Measurements from ENCODE around the gene CRY2.
"Not testable (repeated sequence)": the region's sequence is repeated elsewhere in the genome, so short reads cannot be mapped to it uniquely, and the experiment has no call there.

Gene CRY2

DNA sequence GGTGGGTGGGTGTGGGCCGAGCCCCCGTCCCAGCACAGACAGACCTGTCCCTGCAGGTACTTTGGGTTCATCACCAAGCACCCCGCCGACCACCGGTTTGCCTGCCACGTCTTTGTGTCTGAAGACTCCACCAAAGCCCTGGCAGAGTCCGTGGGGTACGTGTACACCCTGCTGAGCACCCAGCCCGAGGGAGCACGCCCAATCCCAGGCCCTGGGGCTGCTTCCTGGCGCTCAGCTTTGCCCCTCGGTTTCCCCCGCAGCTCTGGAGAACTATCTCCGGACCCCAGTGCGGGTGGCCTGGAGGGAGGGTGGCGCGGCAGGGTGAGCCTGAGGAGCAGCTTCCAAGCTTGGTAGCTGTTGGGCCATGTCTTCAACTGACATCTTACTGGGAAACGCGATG, 57.8 kb downstream of the CRY2 start (continued):
- TF ChIP-seq, protein P1, sequence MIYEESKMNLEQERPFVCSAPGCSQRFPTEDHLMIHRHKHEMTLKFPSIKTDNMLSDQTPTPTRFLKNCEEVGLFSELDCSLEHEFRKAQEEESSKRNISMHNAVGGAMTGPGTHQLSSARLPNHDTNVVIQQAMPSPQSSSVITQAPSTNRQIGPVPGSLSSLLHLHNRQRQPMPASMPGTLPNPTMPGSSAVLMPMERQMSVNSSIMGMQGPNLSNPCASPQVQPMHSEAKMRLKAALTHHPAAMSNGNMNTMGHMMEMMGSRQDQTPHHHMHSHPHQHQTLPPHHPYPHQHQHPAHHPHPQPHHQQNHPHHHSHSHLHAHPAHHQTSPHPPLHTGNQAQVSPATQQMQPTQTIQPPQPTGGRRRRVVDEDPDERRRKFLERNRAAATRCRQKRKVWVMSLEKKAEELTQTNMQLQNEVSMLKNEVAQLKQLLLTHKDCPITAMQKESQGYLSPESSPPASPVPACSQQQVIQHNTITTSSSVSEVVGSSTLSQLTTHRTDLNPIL (CRISPR knock-in tag; IDR thresholded peaks at IDR 0.05; ENCODE audit: low read depth) = no peak
- TF ChIP-seq POU6F1 (CRISPR knock-in tag; IDR thresholded peaks at IDR 0.05; ENCODE audit: borderline replicate concordance, low read depth) (no peak), TOX (CRISPR knock-in tag; IDR thresholded peaks at IDR 0.05; ENCODE audit: borderline replicate concordance) (no peak), OSR1 (CRISPR knock-in tag; IDR thresholded peaks at IDR 0.05) (no peak)

- not testable (repeated sequence) for ATAC-seq
Measured at GRCh38 chr11:45905576-45905975, 58.3 kb downstream of the CRY2 start.

DNA sequence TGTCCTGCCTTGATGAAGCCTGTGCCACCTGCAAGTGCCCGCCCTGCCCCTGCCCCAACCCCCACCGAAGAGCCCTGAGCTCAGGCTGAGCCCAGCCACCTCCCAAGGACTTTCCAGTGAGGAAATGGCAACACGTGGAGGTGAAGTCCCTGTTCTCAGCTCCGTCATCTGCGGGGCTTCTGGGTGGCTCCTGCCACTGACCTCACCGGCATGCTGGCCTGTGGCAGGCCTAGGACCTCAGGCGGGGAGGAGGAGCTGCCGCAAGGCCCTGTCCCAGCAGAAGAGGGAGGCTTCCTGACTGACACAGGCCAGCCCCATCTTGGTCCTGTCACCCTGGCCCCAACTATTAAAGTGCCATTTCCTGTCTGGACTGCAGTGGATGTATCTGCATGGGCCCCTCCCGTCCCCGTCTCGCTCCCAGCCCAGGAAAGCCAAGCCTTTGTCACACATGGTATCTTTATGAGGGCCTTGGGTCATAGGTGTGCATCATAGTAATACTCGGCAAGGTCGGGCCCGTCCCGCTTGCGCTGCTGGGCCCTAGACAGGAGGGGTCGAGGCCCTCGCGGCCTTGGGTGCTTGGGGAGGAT, 58.9 kb downstream of the CRY2 start:
- TF ChIP-seq BACH2 (CRISPR knock-in tag; IDR thresholded peaks at IDR 0.05; ENCODE audit: borderline replicate concordance) = no peak
- TF ChIP-seq PPARA (CRISPR knock-in tag; IDR thresholded peaks at IDR 0.05; ENCODE audit: borderline replicate concordance) = no peak
- TF ChIP-seq, protein P1 (CRISPR knock-in tag; IDR thresholded peaks at IDR 0.05; ENCODE audit: low read depth) = no peak
- no peak for TF ChIP-seq ISL1 (CRISPR knock-in tag; IDR thresholded peaks at IDR 0.05)
- TF ChIP-seq, protein P2, sequence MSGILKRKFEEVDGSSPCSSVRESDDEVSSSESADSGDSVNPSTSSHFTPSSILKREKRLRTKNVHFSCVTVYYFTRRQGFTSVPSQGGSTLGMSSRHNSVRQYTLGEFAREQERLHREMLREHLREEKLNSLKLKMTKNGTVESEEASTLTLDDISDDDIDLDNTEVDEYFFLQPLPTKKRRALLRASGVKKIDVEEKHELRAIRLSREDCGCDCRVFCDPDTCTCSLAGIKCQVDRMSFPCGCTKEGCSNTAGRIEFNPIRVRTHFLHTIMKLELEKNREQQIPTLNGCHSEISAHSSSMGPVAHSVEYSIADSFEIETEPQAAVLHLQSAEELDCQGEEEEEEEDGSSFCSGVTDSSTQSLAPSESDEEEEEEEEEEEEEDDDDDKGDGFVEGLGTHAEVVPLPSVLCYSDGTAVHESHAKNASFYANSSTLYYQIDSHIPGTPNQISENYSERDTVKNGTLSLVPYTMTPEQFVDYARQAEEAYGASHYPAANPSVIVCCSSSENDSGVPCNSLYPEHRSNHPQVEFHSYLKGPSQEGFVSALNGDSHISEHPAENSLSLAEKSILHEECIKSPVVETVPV (CRISPR knock-in tag; IDR thresholded peaks at IDR 0.05) = no peak
- TF ChIP-seq RARB (CRISPR knock-in tag; IDR thresholded peaks at IDR 0.05) = no peak
- TF ChIP-seq ZFP30 (CRISPR knock-in tag; IDR thresholded peaks at IDR 0.05) = no peak
- no peak for TF ChIP-seq TCF4 (CRISPR knock-in tag; IDR thresholded peaks at IDR 0.05; ENCODE audit: borderline replicate concordance)
- TF ChIP-seq ZNF70 (CRISPR knock-in tag; IDR thresholded peaks at IDR 0.05) = no peak
- TF ChIP-seq ARNTL (CRISPR knock-in tag; IDR thresholded peaks at IDR 0.05; ENCODE audit: borderline replicate concordance, low read depth) = no peak
- no peak for TF ChIP-seq SNAI2 (CRISPR knock-in tag; IDR thresholded peaks at IDR 0.05)
- TF ChIP-seq, protein P3, sequence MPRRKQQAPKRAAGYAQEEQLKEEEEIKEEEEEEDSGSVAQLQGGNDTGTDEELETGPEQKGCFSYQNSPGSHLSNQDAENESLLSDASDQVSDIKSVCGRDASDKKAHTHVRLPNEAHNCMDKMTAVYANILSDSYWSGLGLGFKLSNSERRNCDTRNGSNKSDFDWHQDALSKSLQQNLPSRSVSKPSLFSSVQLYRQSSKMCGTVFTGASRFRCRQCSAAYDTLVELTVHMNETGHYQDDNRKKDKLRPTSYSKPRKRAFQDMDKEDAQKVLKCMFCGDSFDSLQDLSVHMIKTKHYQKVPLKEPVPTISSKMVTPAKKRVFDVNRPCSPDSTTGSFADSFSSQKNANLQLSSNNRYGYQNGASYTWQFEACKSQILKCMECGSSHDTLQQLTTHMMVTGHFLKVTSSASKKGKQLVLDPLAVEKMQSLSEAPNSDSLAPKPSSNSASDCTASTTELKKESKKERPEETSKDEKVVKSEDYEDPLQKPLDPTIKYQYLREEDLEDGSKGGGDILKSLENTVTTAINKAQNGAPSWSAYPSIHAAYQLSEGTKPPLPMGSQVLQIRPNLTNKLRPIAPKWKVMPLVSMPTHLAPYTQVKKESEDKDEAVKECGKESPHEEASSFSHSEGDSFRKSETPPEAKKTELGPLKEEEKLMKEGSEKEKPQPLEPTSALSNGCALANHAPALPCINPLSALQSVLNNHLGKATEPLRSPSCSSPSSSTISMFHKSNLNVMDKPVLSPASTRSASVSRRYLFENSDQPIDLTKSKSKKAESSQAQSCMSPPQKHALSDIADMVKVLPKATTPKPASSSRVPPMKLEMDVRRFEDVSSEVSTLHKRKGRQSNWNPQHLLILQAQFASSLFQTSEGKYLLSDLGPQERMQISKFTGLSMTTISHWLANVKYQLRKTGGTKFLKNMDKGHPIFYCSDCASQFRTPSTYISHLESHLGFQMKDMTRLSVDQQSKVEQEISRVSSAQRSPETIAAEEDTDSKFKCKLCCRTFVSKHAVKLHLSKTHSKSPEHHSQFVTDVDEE (CRISPR knock-in tag; IDR thresholded peaks at IDR 0.05) = no peak
- ATAC-seq = peak; percentile 3; the same call in 2 of the 3 replicates

GRCh38 chr11:45906965-45907611, 59.8 kb downstream of the CRY2 start, which contains the start of gene FREY1:
TSS of gene FREY1 (minus strand) at chr11:45907271. CDS start at chr11:45907245, 26 bp downstream.
- TF ChIP-seq ZC3H10 (CRISPR knock-in tag; IDR thresholded peaks at IDR 0.05) = no peak
- ATAC-seq = peak; percentile 8

- ATAC-seq = peak; percentile 9
- TF ChIP-seq, protein P2 (CRISPR knock-in tag; IDR thresholded peaks at IDR 0.05) = no peak
- no peak for TF ChIP-seq ZNF565 (CRISPR knock-in tag; conservative IDR thresholded peaks at IDR 0.05; ENCODE audit: low read depth)
- no peak for TF ChIP-seq RARB (CRISPR knock-in tag; IDR thresholded peaks at IDR 0.05)
- no peak for TF ChIP-seq POU6F1 (CRISPR knock-in tag; IDR thresholded peaks at IDR 0.05; ENCODE audit: borderline replicate concordance, low read depth)
- no peak for TF ChIP-seq SNAI2 (CRISPR knock-in tag; IDR thresholded peaks at IDR 0.05)
- TF ChIP-seq ZNF70 (CRISPR knock-in tag; IDR thresholded peaks at IDR 0.05) = no peak
- no peak for TF ChIP-seq OSR1 (CRISPR knock-in tag; IDR thresholded peaks at IDR 0.05)
- TF ChIP-seq TOX (CRISPR knock-in tag; IDR thresholded peaks at IDR 0.05; ENCODE audit: borderline replicate concordance) = no peak
- no peak for TF ChIP-seq ESRRG (CRISPR knock-in tag; IDR thresholded peaks at IDR 0.05)
Measured at GRCh38 chr11:45907911-45908370, 60.7 kb downstream of the CRY2 start.

Data from SK-N-SH treated with all-trans-retinoic acid at 6 μM for 48 hours (cell line).